GM19467 (cell line): Measurements from ENCODE around the gene OPA3.
"Not testable (repeated sequence)": the region's sequence is repeated elsewhere in the genome, so short reads cannot be mapped to it uniquely, and the experiment has no call there.

Experiments used
- ATAC-seq: cut with Tn5 transposase; IDR thresholded peaks from one replicate; pipeline ENCODE4 v1.9.1; 2021; ENCODE audit warnings: mild to moderate bottlenecking, moderate library complexity; ENCODE audit not compliant: unreplicated experiment

The OPA3 gene

GRCh38 chr19:45523642-45524256 is 60.9 kb downstream of the OPA3 start:
- ATAC-seq, result peak; percentile 76

- no peak for ATAC-seq
These were observed 62.3 kb downstream of the OPA3 start for GRCh38 chr19:45522010-45522941.

GRCh38 chr19:45518469-45518826 is 66.2 kb downstream of the OPA3 start:
- no peak for ATAC-seq

GRCh38 chr19:45517641-45518468 is 66.7 kb downstream of the OPA3 start:
- no peak for ATAC-seq

GRCh38 chr19:45517238-45517637 is 67.4 kb downstream of the OPA3 start:
- ATAC-seq, result no peak

GRCh38 chr19:45515807-45516401 is 68.7 kb downstream of the OPA3 start:
- ATAC-seq, result no peak

- no peak for ATAC-seq
These were observed 69.4 kb downstream of the OPA3 start for GRCh38 chr19:45515081-45515624.

- ATAC-seq, result no peak
These were observed 70.1 kb downstream of the OPA3 start for GRCh38 chr19:45514376-45515051.

GRCh38 chr19:45512881-45513483 is 71.6 kb downstream of the OPA3 start:
- ATAC-seq, result no peak

- no peak for ATAC-seq
These were observed 73.5 kb downstream of the OPA3 start for GRCh38 chr19:45511074-45511473.

- ATAC-seq, result not testable (repeated sequence)
These were observed 74.2 kb downstream of the OPA3 start for GRCh38 chr19:45510352-45510751.

- no peak for ATAC-seq
These were observed 74.9 kb downstream of the OPA3 start for GRCh38 chr19:45509692-45510015.

GRCh38 chr19:45508861-45509691 is 75.5 kb downstream of the OPA3 start:
- no peak for ATAC-seq

GRCh38 chr19:45508417-45508860 is 76.2 kb downstream of the OPA3 start:
- ATAC-seq, result no peak

- ATAC-seq, result no peak
These were observed 76.7 kb downstream of the OPA3 start for GRCh38 chr19:45507872-45508416.

- peak; percentile 43 for ATAC-seq
These were observed 77.4 kb downstream of the OPA3 start, which contains the start of gene VASP for GRCh38 chr19:45506989-45507871. Gene VASP, plus strand, starts transcription at chr19:45507479. Its CDS starts 293 bp downstream, at chr19:45507772.

GRCh38 chr19:45506246-45506988 is 78.2 kb downstream of the OPA3 start:
- ATAC-seq, result peak; percentile 55
